ENCODE measurements around the gene IL22RA2. TPM values are rescaled to one million over a fixed set of nuclear protein-coding genes. Genes with fewer than 3 reads are reported as not detected.

IL22RA2 gene
- total RNA-seq, 1 experiment from 2014 or later, result not detected

DNA sequence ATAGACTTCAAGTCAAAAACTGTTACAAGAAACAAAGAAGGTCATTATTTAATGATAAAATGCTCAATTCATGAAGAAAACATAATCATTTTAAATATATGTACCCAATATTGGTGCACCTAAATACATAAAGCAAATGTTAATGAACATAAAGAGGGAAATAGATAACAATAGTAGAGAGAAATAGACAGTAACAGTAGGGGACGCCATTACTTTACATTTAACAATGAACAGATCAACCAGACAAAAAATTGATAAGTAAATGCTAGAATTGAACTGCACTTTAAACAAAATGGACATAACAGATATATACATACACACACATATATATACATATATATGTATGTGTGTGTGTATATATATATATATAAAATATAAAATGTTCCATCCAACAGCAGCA is 37.4 kb downstream of the IL22RA2 start:
- Histone ChIP-seq H3K4me1 (ENCODE audit: insufficient read depth, low read length, poor library complexity, severe bottlenecking) (no peaks in the 10 kb centered on the region), H3K4me3 (ENCODE audit: low read depth, low read length, poor library complexity, severe bottlenecking) (no peak overlapping the region), H3K27me3 (replicated peaks; ENCODE audit: insufficient read depth, low read depth, low read length, poor library complexity) (peaks cover 7% of the 10 kb centered on the region), H3K36me3 (ENCODE audit: insufficient read depth, low read length, poor library complexity, severe bottlenecking) (no peaks in the 10 kb centered on the region), H3K9me3 (ENCODE audit: low read depth, low read length, poor library complexity, severe bottlenecking) (peaks cover 14% of the 10 kb centered on the region), H3K27ac (ENCODE audit: low read depth, low read length, poor library complexity, severe bottlenecking) (no peak overlapping the region)
- TF ChIP-seq EZH2 (IDR thresholded peaks at IDR 0.05; ENCODE audit: borderline replicate concordance, low read depth, low read length, poor library complexity, severe bottlenecking), result no peak
- TF ChIP-seq, protein P1, sequence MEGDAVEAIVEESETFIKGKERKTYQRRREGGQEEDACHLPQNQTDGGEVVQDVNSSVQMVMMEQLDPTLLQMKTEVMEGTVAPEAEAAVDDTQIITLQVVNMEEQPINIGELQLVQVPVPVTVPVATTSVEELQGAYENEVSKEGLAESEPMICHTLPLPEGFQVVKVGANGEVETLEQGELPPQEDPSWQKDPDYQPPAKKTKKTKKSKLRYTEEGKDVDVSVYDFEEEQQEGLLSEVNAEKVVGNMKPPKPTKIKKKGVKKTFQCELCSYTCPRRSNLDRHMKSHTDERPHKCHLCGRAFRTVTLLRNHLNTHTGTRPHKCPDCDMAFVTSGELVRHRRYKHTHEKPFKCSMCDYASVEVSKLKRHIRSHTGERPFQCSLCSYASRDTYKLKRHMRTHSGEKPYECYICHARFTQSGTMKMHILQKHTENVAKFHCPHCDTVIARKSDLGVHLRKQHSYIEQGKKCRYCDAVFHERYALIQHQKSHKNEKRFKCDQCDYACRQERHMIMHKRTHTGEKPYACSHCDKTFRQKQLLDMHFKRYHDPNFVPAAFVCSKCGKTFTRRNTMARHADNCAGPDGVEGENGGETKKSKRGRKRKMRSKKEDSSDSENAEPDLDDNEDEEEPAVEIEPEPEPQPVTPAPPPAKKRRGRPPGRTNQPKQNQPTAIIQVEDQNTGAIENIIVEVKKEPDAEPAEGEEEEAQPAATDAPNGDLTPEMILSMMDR (conservative IDR thresholded peaks at IDR 0.05; ENCODE audit: low read depth, low read length), result peak; percentile 44; the same call in 1 of the 2 replicates
- BruUV-seq (replicated peaks), result no TSS peak
- intact Hi-C loops (cut with micrococcal nuclease; ENCODE audit: unreplicated experiment), result no loop called here
- peak; percentile 4 for DNase-seq (ENCODE audit: low spot score)
- ChIA-PET POLR2A (ENCODE audit: low non-redundant PET) (no interaction called here), CTCF (no interaction called here)

DNA sequence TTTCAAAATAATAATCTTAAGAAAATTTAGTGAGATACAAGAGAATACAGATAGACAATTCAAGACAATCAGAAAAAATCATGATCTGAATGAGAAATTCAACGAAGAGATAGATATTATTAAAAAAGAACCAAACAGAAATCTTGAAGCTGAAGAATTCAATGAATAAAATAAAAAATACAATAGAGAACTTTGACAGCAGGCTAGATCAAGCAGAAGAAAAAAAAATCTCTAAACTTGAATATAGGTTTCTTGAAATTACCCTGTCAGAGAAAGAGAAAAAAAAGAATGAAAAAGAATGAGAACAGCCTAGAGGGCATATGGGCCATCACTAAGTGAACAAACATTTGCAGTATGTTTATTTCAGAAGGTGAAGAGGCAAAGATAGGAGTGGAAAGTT is 39.0 kb downstream of the IL22RA2 start:
- no peak for DNase-seq (ENCODE audit: low spot score)
- ChIA-PET POLR2A (ENCODE audit: low non-redundant PET) (no interaction called here), CTCF (no interaction called here)
- H3K4me3 ChIP-seq (ENCODE audit: low read depth, low read length, poor library complexity, severe bottlenecking), result no peak overlapping the region
- H3K36me3 ChIP-seq (ENCODE audit: insufficient read depth, low read length, poor library complexity, severe bottlenecking), result no peaks in the 10 kb centered on the region
- intact Hi-C loops (cut with micrococcal nuclease; ENCODE audit: unreplicated experiment), result no loop called here
- no TSS peak for BruUV-seq (replicated peaks)
- H3K9me3 ChIP-seq (ENCODE audit: low read depth, low read length, poor library complexity, severe bottlenecking), result peaks cover 14% of the 10 kb centered on the region
- no peaks in the 10 kb centered on the region for H3K4me1 ChIP-seq (ENCODE audit: insufficient read depth, low read length, poor library complexity, severe bottlenecking)
- no peak for TF ChIP-seq EZH2 (IDR thresholded peaks at IDR 0.05; ENCODE audit: borderline replicate concordance, low read depth, low read length, poor library complexity, severe bottlenecking)
- TF ChIP-seq, protein P1 (conservative IDR thresholded peaks at IDR 0.05; ENCODE audit: low read depth, low read length), result no peak
- H3K27ac ChIP-seq (ENCODE audit: low read depth, low read length, poor library complexity, severe bottlenecking), result no peak overlapping the region
- H3K27me3 ChIP-seq (replicated peaks; ENCODE audit: insufficient read depth, low read depth, low read length, poor library complexity), result peaks cover 11% of the 10 kb centered on the region

DNA sequence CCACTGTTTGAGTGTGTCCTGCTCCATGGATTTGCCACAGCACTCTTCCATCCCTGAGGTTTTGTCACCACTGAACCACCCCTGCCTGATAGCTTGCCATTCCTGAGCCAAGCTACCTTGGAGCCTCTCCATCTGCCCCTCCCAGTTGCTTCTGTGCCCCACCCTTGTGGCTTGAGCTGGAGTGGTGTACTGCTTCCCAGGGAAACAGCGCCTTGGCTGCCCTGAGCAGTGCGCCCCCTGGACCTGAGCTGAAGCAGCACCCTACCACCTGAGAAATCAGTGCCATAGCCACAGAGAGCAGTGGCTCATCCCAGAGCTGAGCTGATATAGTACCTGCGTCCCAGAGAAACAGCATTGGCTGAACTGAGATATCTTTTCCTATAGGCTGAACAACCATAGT is 40.3 kb downstream of the IL22RA2 start:
- intact Hi-C loops (cut with micrococcal nuclease; ENCODE audit: unreplicated experiment), result no loop called here
- no TSS peak for BruUV-seq (replicated peaks)
- Histone ChIP-seq H3K4me1 (ENCODE audit: insufficient read depth, low read length, poor library complexity, severe bottlenecking) (no peaks in the 10 kb centered on the region), H3K27ac (ENCODE audit: low read depth, low read length, poor library complexity, severe bottlenecking) (no peak overlapping the region), H3K9me3 (ENCODE audit: low read depth, low read length, poor library complexity, severe bottlenecking) (peaks cover 14% of the 10 kb centered on the region), H3K4me3 (ENCODE audit: low read depth, low read length, poor library complexity, severe bottlenecking) (no peak overlapping the region), H3K27me3 (replicated peaks; ENCODE audit: insufficient read depth, low read depth, low read length, poor library complexity) (peaks cover 11% of the 10 kb centered on the region), H3K36me3 (ENCODE audit: insufficient read depth, low read length, poor library complexity, severe bottlenecking) (no peaks in the 10 kb centered on the region)
- no peak for DNase-seq (ENCODE audit: low spot score)
- CTCF ChIA-PET, result no interaction called here
- POLR2A ChIA-PET (ENCODE audit: low non-redundant PET), result no interaction called here
- no peak for TF ChIP-seq EZH2 (IDR thresholded peaks at IDR 0.05; ENCODE audit: borderline replicate concordance, low read depth, low read length, poor library complexity, severe bottlenecking)
- TF ChIP-seq, protein P1 (conservative IDR thresholded peaks at IDR 0.05; ENCODE audit: low read depth, low read length), result no peak
